Measurements from ENCODE around the gene LMOD2. TPM values are rescaled to one million over a fixed set of nuclear protein-coding genes. Genes with fewer than 3 reads are reported as not detected.

Gene LMOD2
- total RNA-seq, 1 experiment from 2014 or later, result not detected

- Histone ChIP-seq H3K79me2 (ENCODE audit: insufficient read depth, low read length) (no peaks in the 10 kb centered on the region), H3K4me2 (ENCODE audit: low read length) (no peak overlapping the region), H3K27ac (ENCODE audit: low read depth, low read length) (no peak overlapping the region), H4K20me1 (ENCODE audit: insufficient read depth) (no peaks in the 10 kb centered on the region), H3K9me2 (ENCODE audit: insufficient read depth) (no peaks in the 10 kb centered on the region), H3K36me3 (ENCODE audit: control insufficient read depth in 1 of 2, insufficient read depth in 2 of 2, low read length in 2 of 2) (no peaks in the 10 kb centered on the region), H3K9me3 (ENCODE audit: control insufficient read depth in 1 of 2, insufficient read depth in 1 of 2, low read depth in 1 of 2, low read length in 2 of 2) (no peaks in the 10 kb centered on the region), H3K9ac (ENCODE audit: low read length) (no peak overlapping the region), H3K4me1 (ENCODE audit: control insufficient read depth in 1 of 2, insufficient read depth in 2 of 2, low read length in 2 of 2) (no peaks in the 10 kb centered on the region), H2AFZ (ENCODE audit: low read depth, low read length, poor library complexity, severe bottlenecking) (no peak overlapping the region), H3K27me3 (ENCODE audit: insufficient read depth, low read length) (no peaks in the 10 kb centered on the region), H3K4me3 (replicated peaks in 1 of 2; ENCODE audit: low read depth in 1 of 2, low read length in 2 of 2) (no peak overlapping the region)
- ChIA-PET RAD21 (ENCODE audit: low non-redundant PET in 1 of 2, low total read pairs in 2 of 2, uncharacterized antibody in 2 of 2, unreplicated experiment in 2 of 2) (no interaction called here), POLR2A (no interaction called here), CTCF (no interaction called here)
- no peak for TF ChIP-seq ZFX (IDR thresholded peaks at IDR 0.05)
- BruUV-seq (replicated peaks), result no TSS peak
- no peak for ATAC-seq
- DNase-seq (ENCODE audit: low read depth, low spot score), result no peak
- intact Hi-C loops (cut with micrococcal nuclease), result no loop called here
Measured at GRCh38 chr7:123627851-123628250, 27.8 kb upstream of the LMOD2 start.

GRCh38 chr7:123628829-123629228, 26.8 kb upstream of the LMOD2 start:
- ChIA-PET POLR2A (no interaction called here), RAD21 (ENCODE audit: low non-redundant PET in 1 of 2, low total read pairs in 2 of 2, uncharacterized antibody in 2 of 2, unreplicated experiment in 2 of 2) (no interaction called here), CTCF (no interaction called here)
- Histone ChIP-seq H4K20me1 (ENCODE audit: insufficient read depth) (no peaks in the 10 kb centered on the region), H3K9ac (ENCODE audit: low read length) (no peak overlapping the region), H3K27me3 (ENCODE audit: insufficient read depth, low read length) (no peaks in the 10 kb centered on the region), H3K9me2 (ENCODE audit: insufficient read depth) (no peaks in the 10 kb centered on the region), H3K36me3 (ENCODE audit: control insufficient read depth in 1 of 2, insufficient read depth in 2 of 2, low read length in 2 of 2) (no peaks in the 10 kb centered on the region), H3K4me1 (ENCODE audit: control insufficient read depth in 1 of 2, insufficient read depth in 2 of 2, low read length in 2 of 2) (peaks cover 0 to 4% of the 10 kb centered on the region in 2 experiments; a peak in 1 of 4 replicates), H3K4me3 (replicated peaks in 1 of 2; ENCODE audit: low read depth in 1 of 2, low read length in 2 of 2) (no peak overlapping the region), H3K27ac (ENCODE audit: low read depth, low read length) (no peak overlapping the region), H3K4me2 (ENCODE audit: low read length) (no peak overlapping the region), H3K79me2 (ENCODE audit: insufficient read depth, low read length) (no peaks in the 10 kb centered on the region), H3K9me3 (ENCODE audit: control insufficient read depth in 1 of 2, insufficient read depth in 1 of 2, low read depth in 1 of 2, low read length in 2 of 2) (no peaks in the 10 kb centered on the region), H2AFZ (ENCODE audit: low read depth, low read length, poor library complexity, severe bottlenecking) (no peak overlapping the region)
- TF ChIP-seq ATF3 (IDR thresholded peaks at IDR 0.05) (no peak), ZFX (IDR thresholded peaks at IDR 0.05) (no peak)
- intact Hi-C loops (cut with micrococcal nuclease), result no loop called here
- no peak for DNase-seq (ENCODE audit: low read depth, low spot score)
- ATAC-seq, result no peak
- no TSS peak for BruUV-seq (replicated peaks)

- H4K20me1 ChIP-seq (ENCODE audit: insufficient read depth), result no peaks in the 10 kb centered on the region
- H3K36me3 ChIP-seq (ENCODE audit: control insufficient read depth in 1 of 2, insufficient read depth in 2 of 2, low read length in 2 of 2), result no peaks in the 10 kb centered on the region
- DNase-seq (ENCODE audit: low read depth, low spot score) (no peak), ATAC-seq (no peak)
- POLR2A ChIA-PET, result no interaction called here
- RAD21 ChIA-PET (ENCODE audit: low non-redundant PET in 1 of 2, low total read pairs in 2 of 2, uncharacterized antibody in 2 of 2, unreplicated experiment in 2 of 2), result no interaction called here
- CTCF ChIA-PET, result no interaction called here
- TF ChIP-seq MAX (IDR thresholded peaks at IDR 0.05) (no peak), SIN3A (IDR thresholded peaks at IDR 0.05; ENCODE audit: low read depth) (no peak)
- H3K79me2 ChIP-seq (ENCODE audit: insufficient read depth, low read length), result no peaks in the 10 kb centered on the region
- intact Hi-C loops (cut with micrococcal nuclease), result no loop called here
- no peak overlapping the region for H3K9ac ChIP-seq (ENCODE audit: low read length)
- H3K27me3 ChIP-seq (ENCODE audit: insufficient read depth, low read length), result no peaks in the 10 kb centered on the region
- H3K4me2 ChIP-seq (ENCODE audit: low read length), result no peak overlapping the region
- H2AFZ ChIP-seq (ENCODE audit: low read depth, low read length, poor library complexity, severe bottlenecking), result no peak overlapping the region
- no peak overlapping the region for H3K27ac ChIP-seq (ENCODE audit: low read depth, low read length)
- BruUV-seq (replicated peaks), result no TSS peak
- no peaks in the 10 kb centered on the region for H3K9me3 ChIP-seq (ENCODE audit: control insufficient read depth in 1 of 2, insufficient read depth in 1 of 2, low read depth in 1 of 2, low read length in 2 of 2)
- no peaks in the 10 kb centered on the region for H3K9me2 ChIP-seq (ENCODE audit: insufficient read depth)
- H3K4me1 ChIP-seq (ENCODE audit: control insufficient read depth in 1 of 2, insufficient read depth in 2 of 2, low read length in 2 of 2), result peaks cover 0 to 4% of the 10 kb centered on the region in 2 experiments; a peak in 1 of 4 replicates
- H3K4me3 ChIP-seq (replicated peaks in 1 of 2; ENCODE audit: low read depth in 1 of 2, low read length in 2 of 2), result no peak overlapping the region
Measured at GRCh38 chr7:123629281-123629680, 26.4 kb upstream of the LMOD2 start.

All from HCT116 (cell line).